ENCODE data around the gene SLC2A11.
"Not testable (repeated sequence)": the region's sequence is repeated elsewhere in the genome, so short reads cannot be mapped to it uniquely, and the experiment has no call there.

Gene SLC2A11

GRCh38 chr22:23907423-23907822 lies 49.7 kb downstream of the SLC2A11 start:
- DNase-seq (ENCODE audit: low read depth in 1 of 2, low spot score in 1 of 2) = not testable (repeated sequence)

GRCh38 chr22:23908587-23909205 lies 51.0 kb downstream of the SLC2A11 start:
- DNase-seq (ENCODE audit: low read depth in 1 of 2, low spot score in 1 of 2) = no peak

- no peak for DNase-seq (ENCODE audit: low read depth in 1 of 2, low spot score in 1 of 2)
These were observed 51.7 kb downstream of the SLC2A11 start for GRCh38 chr22:23909296-23909898.

- no peak for DNase-seq (ENCODE audit: low read depth in 1 of 2, low spot score in 1 of 2)
These were observed 53.0 kb downstream of the SLC2A11 start for GRCh38 chr22:23910496-23911190.

GRCh38 chr22:23911318-23911980 lies 53.8 kb downstream of the SLC2A11 start:
- DNase-seq (ENCODE audit: low read depth in 1 of 2, low spot score in 1 of 2) = no peak

GRCh38 chr22:23912293-23912903 lies 54.7 kb downstream of the SLC2A11 start:
- DNase-seq (ENCODE audit: low read depth in 1 of 2, low spot score in 1 of 2) = no peak

- DNase-seq (ENCODE audit: low read depth in 1 of 2, low spot score in 1 of 2) = no peak
These were observed 55.6 kb downstream of the SLC2A11 start for GRCh38 chr22:23913306-23913660.

GRCh38 chr22:23913661-23914353 lies 56.1 kb downstream of the SLC2A11 start:
- peak; percentile 98 to 99 for DNase-seq (ENCODE audit: low read depth in 1 of 2, low spot score in 1 of 2)

- no peak for DNase-seq (ENCODE audit: low read depth in 1 of 2, low spot score in 1 of 2)
These were observed 57.6 kb downstream of the SLC2A11 start for GRCh38 chr22:23915290-23915689.

- not testable (repeated sequence) for DNase-seq (ENCODE audit: low read depth in 1 of 2, low spot score in 1 of 2)
These were observed 62.6 kb downstream of the SLC2A11 start for GRCh38 chr22:23920267-23920611.

GRCh38 chr22:23921586-23922201 lies 64.0 kb downstream of the SLC2A11 start:
- not testable (repeated sequence) for DNase-seq (ENCODE audit: low read depth in 1 of 2, low spot score in 1 of 2)

GRCh38 chr22:23922921-23923320 lies 65.2 kb downstream of the SLC2A11 start:
- no peak for DNase-seq (ENCODE audit: low read depth in 1 of 2, low spot score in 1 of 2)

- no peak for DNase-seq (ENCODE audit: low read depth in 1 of 2, low spot score in 1 of 2)
These were observed 67.4 kb downstream of the SLC2A11 start for GRCh38 chr22:23925020-23925606.

- DNase-seq (ENCODE audit: low read depth in 1 of 2, low spot score in 1 of 2) = no peak
These were observed 68.9 kb downstream of the SLC2A11 start for GRCh38 chr22:23926561-23926960.
